Measurements from ENCODE around the gene P2RY11. TPM values are rescaled to one million over a fixed set of nuclear protein-coding genes. Genes with fewer than 3 reads are reported as not detected.

Gene P2RY11
- polyA plus RNA-seq, 2 of the 4 experiments (the other 2 are of a cell fraction): 1.9 to 6.4 TPM

GRCh38 chr19:10124429-10124828 is 12.9 kb downstream of the P2RY11 start:
- Histone ChIP-seq H3K4me3 (no peak overlapping the region), H3K4me2 (no peak overlapping the region), H3K27ac (no peak overlapping the region), H3K9me3 (no peaks in the 10 kb centered on the region), H3K4me1 (no peaks in the 10 kb centered on the region)
- TF ChIP-seq BCL3 (IDR thresholded peaks at IDR 0.05) (no peak), NR3C1 (IDR thresholded peaks at IDR 0.05) (no peak), HDAC2 (IDR thresholded peaks at IDR 0.05) (no peak), EHMT2 (IDR thresholded peaks at IDR 0.05; ENCODE audit: low read depth) (no peak), EHF (CRISPR knock-in tag; IDR thresholded peaks at IDR 0.05) (no peak), HOXB13 (CRISPR knock-in tag; IDR thresholded peaks at IDR 0.05; ENCODE audit: low read depth) (no peak), ZSCAN20 (CRISPR knock-in tag; IDR thresholded peaks at IDR 0.05) (no peak), ZFP36 (IDR thresholded peaks at IDR 0.05; ENCODE audit: borderline replicate concordance, partially characterized antibody) (no peak), POLR2A (IDR thresholded peaks at IDR 0.05; ENCODE audit: low read length) (no peak), RFX5 (IDR thresholded peaks at IDR 0.05) (no peak), HOXA7 (CRISPR knock-in tag; IDR thresholded peaks at IDR 0.05) (no peak), NFE2L2 (conservative IDR thresholded peaks at IDR 0.05; ENCODE audit: low read length) (no peak)
- TF ChIP-seq, protein P1, sequence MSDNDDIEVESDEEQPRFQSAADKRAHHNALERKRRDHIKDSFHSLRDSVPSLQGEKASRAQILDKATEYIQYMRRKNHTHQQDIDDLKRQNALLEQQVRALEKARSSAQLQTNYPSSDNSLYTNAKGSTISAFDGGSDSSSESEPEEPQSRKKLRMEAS (IDR thresholded peaks at IDR 0.05): no peak
- TF ChIP-seq, protein P2, sequence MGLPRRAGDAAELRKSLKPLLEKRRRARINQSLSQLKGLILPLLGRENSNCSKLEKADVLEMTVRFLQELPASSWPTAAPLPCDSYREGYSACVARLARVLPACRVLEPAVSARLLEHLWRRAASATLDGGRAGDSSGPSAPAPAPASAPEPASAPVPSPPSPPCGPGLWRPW (IDR thresholded peaks at IDR 0.05): no peak
- TF ChIP-seq, protein P3, sequence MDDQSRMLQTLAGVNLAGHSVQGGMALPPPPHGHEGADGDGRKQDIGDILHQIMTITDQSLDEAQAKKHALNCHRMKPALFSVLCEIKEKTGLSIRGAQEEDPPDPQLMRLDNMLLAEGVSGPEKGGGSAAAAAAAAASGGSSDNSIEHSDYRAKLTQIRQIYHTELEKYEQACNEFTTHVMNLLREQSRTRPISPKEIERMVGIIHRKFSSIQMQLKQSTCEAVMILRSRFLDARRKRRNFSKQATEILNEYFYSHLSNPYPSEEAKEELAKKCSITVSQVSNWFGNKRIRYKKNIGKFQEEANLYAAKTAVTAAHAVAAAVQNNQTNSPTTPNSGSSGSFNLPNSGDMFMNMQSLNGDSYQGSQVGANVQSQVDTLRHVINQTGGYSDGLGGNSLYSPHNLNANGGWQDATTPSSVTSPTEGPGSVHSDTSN (IDR thresholded peaks at IDR 0.05): no peak
- ChIA-PET CTCF (no interaction called here), POLR2A (no interaction called here)
- FAIRE-seq: no peak
- ATAC-seq: no peak
- no peak for DNase-seq (ENCODE audit: low read depth in 1 of 2, low spot score in 1 of 2)
- WGBS (ENCODE audit: missing lambda C conversion rate): 94% methylated on average over 7 of the region's 7 CpGs

GRCh38 chr19:10126213-10126639 is 14.7 kb downstream of the P2RY11 start:
- DNase-seq (ENCODE audit: low read depth in 1 of 2, low spot score in 1 of 2) (no peak), FAIRE-seq (no peak), ATAC-seq (no peak)
- no peaks in the 10 kb centered on the region for H3K4me1 ChIP-seq
- no peak overlapping the region for H3K4me2 ChIP-seq
- ChIA-PET CTCF (interaction anchor here (0.6 to 1.5 kb wide), 3 partner anchors 11 to 127 kb away, joined by 3 to 5 read pairs (median 3); no protein-coding TSS in a partner anchor), POLR2A (no interaction called here)
- H3K9me3 ChIP-seq: no peaks in the 10 kb centered on the region
- no peak overlapping the region for H3K27ac ChIP-seq
- TF ChIP-seq, protein P4, sequence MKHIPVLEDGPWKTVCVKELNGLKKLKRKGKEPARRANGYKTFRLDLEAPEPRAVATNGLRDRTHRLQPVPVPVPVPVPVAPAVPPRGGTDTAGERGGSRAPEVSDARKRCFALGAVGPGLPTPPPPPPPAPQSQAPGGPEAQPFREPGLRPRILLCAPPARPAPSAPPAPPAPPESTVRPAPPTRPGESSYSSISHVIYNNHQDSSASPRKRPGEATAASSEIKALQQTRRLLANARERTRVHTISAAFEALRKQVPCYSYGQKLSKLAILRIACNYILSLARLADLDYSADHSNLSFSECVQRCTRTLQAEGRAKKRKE (CRISPR knock-in tag; IDR thresholded peaks at IDR 0.05; ENCODE audit: low read depth): no peak
- no peak for TF ChIP-seq MYC (IDR thresholded peaks at IDR 0.05; ENCODE audit: borderline replicate concordance, low read length)
- TF ChIP-seq PHF8 (IDR thresholded peaks at IDR 0.05; ENCODE audit: borderline replicate concordance, low read depth): no peak
- TF ChIP-seq CBX8 (IDR thresholded peaks at IDR 0.05): no peak
- no peak for TF ChIP-seq POLR2AphosphoS2 (conservative IDR thresholded peaks at IDR 0.05; ENCODE audit: low read length)
- no peak for TF ChIP-seq HOXA7 (CRISPR knock-in tag; IDR thresholded peaks at IDR 0.05)
- no peak for TF ChIP-seq BCL3 (IDR thresholded peaks at IDR 0.05)
- TF ChIP-seq RARB (CRISPR knock-in tag; IDR thresholded peaks at IDR 0.05): no peak
- 95% methylated on average over 4 of the region's 4 CpGs for WGBS (ENCODE audit: missing lambda C conversion rate)
- no peak overlapping the region for H3K4me3 ChIP-seq
